Panc1 (cell line): ENCODE results near the gene PRKCG. TPM values are rescaled to one million over a fixed set of nuclear protein-coding genes. Genes with fewer than 3 reads are reported as not detected.
"Not testable (repeated sequence)": the region's sequence is repeated elsewhere in the genome, so short reads cannot be mapped to it uniquely, and the experiment has no call there.

ENCODE experiments used
- ATAC-seq: fragments of 200-7000 bp; cut with Tn5 transposase; 2 replicates; pipeline ENCODE4 v1.9.1; 2020; ENCODE audit warnings: mild to moderate bottlenecking, moderate library complexity
- Bru-seq: library from RNA; stranded (reverse); fragments of 400-500 nt; gene quantifications from one replicate; lab custom pipeline; 2021; lab: Mats Ljungman, UMichigan
- BruChase-seq, 2 experiments: library from RNA; stranded (reverse); fragments of 400-500 nt; gene quantifications; one replicate each; lab custom pipeline; 2021; lab: Mats Ljungman, UMichigan
- BruUV-seq: library from RNA; stranded (reverse); fragments of 400-500 nt; replicated peaks from 2 replicates; lab custom pipeline; 2021; lab: Mats Ljungman, UMichigan
- CTCF ChIA-PET: fragments of 300-600 bp; sonication (Branson Sonifier 250); formaldehyde crosslinking; loops from one replicate; lab custom pipeline; 2022; ENCODE audit warnings: antibody characterized with exemption; lab: Charles Lee
- POLR2A ChIA-PET: fragments of 300-600 bp; sonication (Branson Sonifier 250); formaldehyde crosslinking; loops from one replicate; lab custom pipeline; 2022; ENCODE audit warnings: antibody characterized with exemption; lab: Charles Lee
- DNase-seq: peaks from one replicate; pipeline ENCODE4 v3.0.0-alpha.2; 2010; ENCODE audit warnings: low read depth, low spot score
- H3K27ac ChIP-seq: 2 replicates; pipeline ENCODE4 v1.5.1; 2011; ENCODE audit warnings: mild to moderate bottlenecking, low read length, inconsistent platforms
- H3K27me3 ChIP-seq: fragments of 200-500 bp; sonication (Bioruptor generic); 2 replicates; pipeline ENCODE4 v1.6.0; 2014; ENCODE audit warnings: low read length, inconsistent platforms; ENCODE audit not compliant: control insufficient read depth, insufficient read depth
- H3K36me3 ChIP-seq: fragments of 200-500 bp; sonication (Bioruptor generic); 2 replicates; pipeline ENCODE4 v1.5.1; 2014; ENCODE audit warnings: inconsistent platforms, mild to moderate bottlenecking, low read length, moderate library complexity; ENCODE audit not compliant: control insufficient read depth, insufficient read depth
- H3K4me1 ChIP-seq: 2 replicates; pipeline ENCODE4 v1.5.1; 2011; ENCODE audit warnings: inconsistent platforms, mild to moderate bottlenecking, low read length, moderate library complexity; ENCODE audit not compliant: control insufficient read depth, insufficient read depth
- H3K4me3 ChIP-seq, 2 experiments: 2 replicates each; pipeline ENCODE4 v1.5.1; 2011 to 2012; ENCODE audit warnings: low read depth in 2 of 2, low read length in 2 of 2, mild to moderate bottlenecking in 2 of 2, inconsistent platforms in 1 of 2, moderate library complexity in 1 of 2
- H3K9me3 ChIP-seq: fragments of 200-500 bp; sonication (Bioruptor generic); 2 replicates; pipeline ENCODE4 v1.5.1; 2014; ENCODE audit warnings: low read depth, mild to moderate bottlenecking, inconsistent platforms, low read length, moderate library complexity; ENCODE audit not compliant: control insufficient read depth, insufficient read depth
- CTCF ChIP-seq: fragments of 450-650 bp; IDR thresholded peaks from 2 replicates; pipeline ENCODE4 v1.5.1; 2017; ENCODE audit warnings: mild to moderate bottlenecking
- POLR2AphosphoS5 ChIP-seq: IDR thresholded peaks from 2 replicates; pipeline ENCODE4 v1.6.1; 2012; ENCODE audit warnings: mild to moderate bottlenecking, low read depth, low read length, moderate library complexity
- REST ChIP-seq, 2 experiments: IDR thresholded peaks; 2 replicates each; pipeline ENCODE4 v1.6.1; 2011 to 2012; ENCODE audit warnings: low read depth in 2 of 2, control low read depth in 1 of 2, low read length in 1 of 2, mild to moderate bottlenecking in 1 of 2, moderate library complexity in 1 of 2; ENCODE audit not compliant: insufficient read depth in 1 of 2
- SIN3A ChIP-seq: IDR thresholded peaks from 2 replicates; pipeline ENCODE4 v1.6.1; 2012; ENCODE audit warnings: low read depth, mild to moderate bottlenecking, low read length, moderate library complexity, borderline replicate concordance; ENCODE audit not compliant: insufficient read depth
- TCF7L2 ChIP-seq: IDR thresholded peaks from 2 replicates; pipeline ENCODE4 v1.6.1; 2011; ENCODE audit warnings: mild to moderate bottlenecking, low read depth, low read length, inconsistent platforms
- in situ Hi-C: cut with HindIII; loops from 2 replicates; pipeline ENCODE4 v1.10.0; 2016; ENCODE audit warnings: low sequenced_read_pairs, low pct_unique_long_range_greater_than_20kb
- intact Hi-C: fragments of 100-400 bp; cut with micrococcal nuclease; formaldehyde crosslinking; loops from one replicate; pipeline ENCODE4 v1.10.0; 2022; ENCODE audit not compliant: unreplicated experiment
- long read RNA-seq: library from polyadenylated mRNA; unstranded; transcript quantifications from one replicate; pipeline ENCODE4 v2.0.0, GENCODE V29; 2021; ENCODE audit not compliant: unreplicated experiment
- polyA plus RNA-seq: library from polyadenylated mRNA; unstranded; fragments of >200 nt; gene quantifications from one replicate; pipeline ENCODE4 v1.2.1, GENCODE V29; 2012; ENCODE audit warnings: missing spikeins; ENCODE audit not compliant: insufficient read length
- total RNA-seq: library from RNA; stranded (reverse); gene quantifications from one replicate; pipeline ENCODE4 v1.2.1, GENCODE V29; 2021; ENCODE audit not compliant: unreplicated experiment

The PRKCG gene
- total RNA-seq: 2.5 TPM
- 4.2 TPM for polyA plus RNA-seq
- percentile 40 among the genes with signal in this experiment for Bru-seq, nascent RNA
- BruChase-seq, experiment 1, labeled RNA remaining after a 2-hour chase: percentile 43 among the genes with signal in this experiment
- BruChase-seq, experiment 2, labeled RNA remaining after a 6-hour chase: percentile 48 among the genes with signal in this experiment
- long read RNA-seq, partial matches to known transcripts: 1 of 4 reads
- long read RNA-seq, other reads (novel, unspliced or antisense): 3 of 4 reads

GRCh38 chr19:53881482-53882390 lies at the start of gene PRKCG:
Gene PRKCG, plus strand, starts transcription at chr19:53882197. Its CDS starts 298 bp downstream, at chr19:53882495.
- Histone ChIP-seq H3K27ac (peak within 1 kb of the TSS; percentile 78), H3K27me3 (no peaks in the 10 kb centered on the region), H3K4me1 (peaks cover 31% of the 10 kb centered on the region), H3K4me3 (peak within 1 kb of the TSS; percentile 51 to 73), H3K9me3 (no peaks in the 10 kb centered on the region), H3K36me3 (no peaks in the 10 kb centered on the region)
- in situ Hi-C loops (no loop called here), intact Hi-C loops (no loop called here)
- ChIA-PET CTCF (interaction anchor here (1.1 to 2.7 kb wide), 2 partner anchors 120 to 148 kb away, joined by 3 to 11 read pairs; no protein-coding TSS in a partner anchor), POLR2A (interaction anchor here (0.8 kb wide), 1 partner anchor 11 kb away, joined by 20 read pairs; no protein-coding TSS in a partner anchor)
- peak; percentile 46 for ATAC-seq
- no TSS peak for BruUV-seq
- TF ChIP-seq TCF7L2: peak; percentile 77; the same call in 1 of the 2 replicates
- TF ChIP-seq REST (IDR thresholded peaks at IDR 0.05; ENCODE audit: insufficient read depth in 1 of 2, low read depth in 2 of 2, low read length in 1 of 2): no peak
- TF ChIP-seq CTCF: peak; percentile 84; the same call in 1 of the 2 replicates
- peak; percentile 47; the same call in 1 of the 2 replicates for TF ChIP-seq SIN3A
- peak; percentile 30; the same call in 1 of the 2 replicates for TF ChIP-seq POLR2AphosphoS5
- no peak for DNase-seq

GRCh38 chr19:53832861-53833260 lies 49.1 kb upstream of the PRKCG start:
- H3K9me3 ChIP-seq, H3K4me1 ChIP-seq, intact Hi-C loops, H3K27me3 ChIP-seq, H3K36me3 ChIP-seq, DNase-seq, CTCF ChIA-PET, H3K27ac ChIP-seq, H3K4me3 ChIP-seq, POLR2A ChIA-PET, in situ Hi-C loops, ATAC-seq, BruUV-seq: not testable (repeated sequence)

GRCh38 chr19:53838446-53838845 lies 43.6 kb upstream of the PRKCG start:
- intact Hi-C loops, ATAC-seq, DNase-seq, H3K9me3 ChIP-seq, in situ Hi-C loops, CTCF ChIA-PET, H3K27ac ChIP-seq, H3K4me3 ChIP-seq, H3K27me3 ChIP-seq, H3K36me3 ChIP-seq, BruUV-seq: not testable (repeated sequence)
- peaks cover 16% of the 10 kb centered on the region for H3K4me1 ChIP-seq
- POLR2A ChIA-PET: interaction anchor here (0.7 kb wide), 1 partner anchor 16 kb away, joined by 3 read pairs; no protein-coding TSS in a partner anchor

- intact Hi-C loops: loop anchor here (10.0 kb wide), 1 partner anchor 145 kb away; no protein-coding TSS in a partner anchor
- H3K4me3 ChIP-seq, ATAC-seq, H3K36me3 ChIP-seq, H3K9me3 ChIP-seq, DNase-seq, H3K27ac ChIP-seq, H3K27me3 ChIP-seq, BruUV-seq: not testable (repeated sequence)
- in situ Hi-C loops: loop anchor here (10.0 kb wide), 1 partner anchor 65 kb away; the partner anchor contains the start of gene CACNG7
- H3K4me1 ChIP-seq: peaks cover 20% of the 10 kb centered on the region
- CTCF ChIA-PET: interaction anchor here (0.6 kb wide), 2 partner anchors 13 to 40 kb away, joined by 3 read pairs; no protein-coding TSS in a partner anchor
- POLR2A ChIA-PET: interaction anchor here (0.7 kb wide), 2 partner anchors 106 to 563 kb away, joined by 5 read pairs; no protein-coding TSS in a partner anchor
These were observed 41.8 kb upstream of the PRKCG start for GRCh38 chr19:53840241-53840640.
